GM12801 (cell line): Measurements from ENCODE around the gene LYPD6B.

ENCODE experiments used
- CTCF ChIP-seq: IDR thresholded peaks from one replicate; pipeline ENCODE4 v1.5.1; 2011; ENCODE audit warnings: control low read depth; ENCODE audit not compliant: insufficient read length; ENCODE audit errors: extremely low read depth

LYPD6B gene

GRCh38 chr2:149145314-149146295, 107.1 kb downstream of the LYPD6B start:
- TF ChIP-seq CTCF, result no peak

GRCh38 chr2:149146876-149147275, 108.4 kb downstream of the LYPD6B start:
- TF ChIP-seq CTCF, result no peak

- no peak for TF ChIP-seq CTCF
Measured at GRCh38 chr2:149148194-149149006, 109.9 kb downstream of the LYPD6B start.

GRCh38 chr2:149149007-149149297, 110.5 kb downstream of the LYPD6B start:
- no peak for TF ChIP-seq CTCF

GRCh38 chr2:149152469-149152953, 114.0 kb downstream of the LYPD6B start:
- TF ChIP-seq CTCF, result no peak

GRCh38 chr2:149155196-149155969, 116.9 kb downstream of the LYPD6B start:
- TF ChIP-seq CTCF, result no peak

GRCh38 chr2:149155988-149156387, 117.5 kb downstream of the LYPD6B start:
- no peak for TF ChIP-seq CTCF
